SU-DHL-6 (cell line): ENCODE data around the gene LGALS14.

Experiments
- CTCF ChIP-seq: fragments of 200-600 bp; sonication (generic); IDR thresholded peaks from one replicate; pipeline ENCODE4 v1.5.1; 2017; ENCODE audit warnings: antibody characterized with exemption, mild to moderate bottlenecking, low read length, moderate library complexity; ENCODE audit not compliant: insufficient read depth, poor library complexity, severe bottlenecking
- EZH2phosphoT487 ChIP-seq: fragments of 200-600 bp; sonication (generic), shearing (Covaris generic); conservative IDR thresholded peaks from 2 replicates; pipeline ENCODE4 v1.6.1; 2018; ENCODE audit warnings: mild to moderate bottlenecking, antibody characterized with exemption, low read length, moderate library complexity, mixed read lengths

GRCh38 chr19:39728040-39728439 is 23.8 kb downstream of the LGALS14 start:
- TF ChIP-seq CTCF (no peak), EZH2phosphoT487 (no peak)
